Measurements from ENCODE around the gene RAB11FIP3. TPM values are rescaled to one million over a fixed set of nuclear protein-coding genes. Genes with fewer than 3 reads are reported as not detected.

The RAB11FIP3 gene
- total RNA-seq, 1 donor: 25.3 TPM

DNA sequence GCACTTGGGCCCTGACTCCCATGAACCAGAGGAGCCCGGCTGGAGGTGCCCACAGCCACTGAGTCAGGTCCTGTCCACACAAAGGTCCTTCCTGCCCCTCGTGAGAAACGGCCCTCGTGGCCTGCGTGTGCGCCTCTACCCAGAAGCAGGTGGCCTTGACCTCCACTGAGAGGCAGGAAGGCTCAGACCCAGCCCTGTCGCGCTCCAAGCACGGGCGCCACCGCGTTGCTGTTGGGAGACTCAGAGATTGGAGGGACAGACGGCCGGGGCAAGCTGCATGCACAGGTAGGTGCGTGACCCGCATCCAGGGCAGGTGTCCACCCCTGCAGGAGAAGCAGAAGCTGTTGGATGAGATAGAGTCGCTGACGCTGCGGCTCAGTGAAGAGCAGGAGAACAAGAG, 94.0 kb downstream of the RAB11FIP3 start:
- Histone ChIP-seq H3K27ac (ENCODE audit: low read depth, low read length) (no peak overlapping the region), H3K4me2 (ENCODE audit: insufficient read depth, low read length) (no peak overlapping the region), H3K9me3 (ENCODE audit: low read depth, low read length) (no peaks in the 10 kb centered on the region), H3K79me2 (ENCODE audit: insufficient read depth, low read length) (peaks cover 5% of the 10 kb centered on the region), H2AFZ (ENCODE audit: low read length) (no peak overlapping the region), H4K20me1 (ENCODE audit: insufficient read depth, low read length) (peaks cover 6% of the 10 kb centered on the region), H3K4me3 (ENCODE audit: insufficient read depth, low read length) (no peak overlapping the region), H3K27me3 (ENCODE audit: insufficient read depth, low read length) (no peaks in the 10 kb centered on the region), H3K36me3 (ENCODE audit: insufficient read depth, low read length) (peaks cover 19% of the 10 kb centered on the region), H3K4me1 (ENCODE audit: insufficient read depth, low read length) (no peaks in the 10 kb centered on the region)
- TF ChIP-seq, protein P1, sequence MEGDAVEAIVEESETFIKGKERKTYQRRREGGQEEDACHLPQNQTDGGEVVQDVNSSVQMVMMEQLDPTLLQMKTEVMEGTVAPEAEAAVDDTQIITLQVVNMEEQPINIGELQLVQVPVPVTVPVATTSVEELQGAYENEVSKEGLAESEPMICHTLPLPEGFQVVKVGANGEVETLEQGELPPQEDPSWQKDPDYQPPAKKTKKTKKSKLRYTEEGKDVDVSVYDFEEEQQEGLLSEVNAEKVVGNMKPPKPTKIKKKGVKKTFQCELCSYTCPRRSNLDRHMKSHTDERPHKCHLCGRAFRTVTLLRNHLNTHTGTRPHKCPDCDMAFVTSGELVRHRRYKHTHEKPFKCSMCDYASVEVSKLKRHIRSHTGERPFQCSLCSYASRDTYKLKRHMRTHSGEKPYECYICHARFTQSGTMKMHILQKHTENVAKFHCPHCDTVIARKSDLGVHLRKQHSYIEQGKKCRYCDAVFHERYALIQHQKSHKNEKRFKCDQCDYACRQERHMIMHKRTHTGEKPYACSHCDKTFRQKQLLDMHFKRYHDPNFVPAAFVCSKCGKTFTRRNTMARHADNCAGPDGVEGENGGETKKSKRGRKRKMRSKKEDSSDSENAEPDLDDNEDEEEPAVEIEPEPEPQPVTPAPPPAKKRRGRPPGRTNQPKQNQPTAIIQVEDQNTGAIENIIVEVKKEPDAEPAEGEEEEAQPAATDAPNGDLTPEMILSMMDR (IDR thresholded peaks at IDR 0.05; ENCODE audit: extremely low read depth, low read depth, low read length): no peak
- DNase-seq (ENCODE audit: insufficient read length, low spot score, missing footprints): no peak

DNA sequence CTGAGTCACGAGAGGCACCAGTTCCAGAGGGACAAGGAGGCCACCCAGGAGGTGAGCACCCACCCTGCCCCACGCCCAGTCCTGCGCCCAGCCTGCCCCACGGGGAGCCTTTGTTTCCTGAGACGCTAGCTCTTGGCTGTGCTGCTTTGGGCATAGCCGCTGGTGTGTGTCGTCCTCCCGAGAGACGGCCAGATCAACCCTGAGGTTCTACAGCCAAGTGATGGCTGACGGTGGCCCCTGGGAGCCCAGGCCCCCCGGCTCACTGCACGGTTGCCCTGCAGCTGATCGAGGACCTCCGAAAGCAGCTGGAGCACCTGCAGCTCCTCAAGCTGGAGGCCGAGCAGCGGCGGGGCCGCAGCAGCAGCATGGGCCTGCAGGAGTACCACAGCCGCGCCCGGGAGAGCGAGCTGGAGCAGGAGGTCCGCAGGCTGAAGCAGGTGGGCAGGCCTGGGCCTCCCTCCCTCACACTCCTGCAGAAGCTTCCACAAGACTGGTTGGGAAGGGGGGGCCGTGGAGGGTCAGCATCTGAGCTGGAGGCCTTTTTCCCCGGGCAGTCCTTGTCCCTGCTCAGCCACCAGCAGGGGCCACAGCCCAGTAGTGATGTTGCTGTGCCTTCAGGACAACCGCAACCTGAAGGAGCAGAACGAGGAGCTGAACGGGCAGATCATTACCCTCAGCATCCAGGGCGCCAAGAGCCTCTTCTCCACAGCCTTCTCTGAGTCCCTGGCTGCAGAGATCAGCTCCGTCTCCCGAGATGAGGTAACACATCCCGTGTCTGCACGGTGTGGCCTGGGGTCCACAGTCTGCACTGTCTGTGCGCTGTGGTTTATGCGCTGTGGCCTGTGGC, 94.6 kb downstream of the RAB11FIP3 start:
- H3K27me3 ChIP-seq (ENCODE audit: insufficient read depth, low read length): no peaks in the 10 kb centered on the region
- no peak overlapping the region for H3K4me3 ChIP-seq (ENCODE audit: insufficient read depth, low read length)
- peaks cover 19% of the 10 kb centered on the region for H3K36me3 ChIP-seq (ENCODE audit: insufficient read depth, low read length)
- H2AFZ ChIP-seq (ENCODE audit: low read length): no peak overlapping the region
- H3K79me2 ChIP-seq (ENCODE audit: insufficient read depth, low read length): peaks cover 9% of the 10 kb centered on the region
- no peak overlapping the region for H3K27ac ChIP-seq (ENCODE audit: low read depth, low read length)
- TF ChIP-seq, protein P1 (IDR thresholded peaks at IDR 0.05; ENCODE audit: extremely low read depth, low read depth, low read length): no peak
- H4K20me1 ChIP-seq (ENCODE audit: insufficient read depth, low read length): peaks cover 8% of the 10 kb centered on the region
- H3K4me1 ChIP-seq (ENCODE audit: insufficient read depth, low read length): peaks cover 3% of the 10 kb centered on the region
- no peak for DNase-seq (ENCODE audit: insufficient read length, low spot score, missing footprints)
- no peak overlapping the region for H3K4me2 ChIP-seq (ENCODE audit: insufficient read depth, low read length)
- no peaks in the 10 kb centered on the region for H3K9me3 ChIP-seq (ENCODE audit: low read depth, low read length)

DNA sequence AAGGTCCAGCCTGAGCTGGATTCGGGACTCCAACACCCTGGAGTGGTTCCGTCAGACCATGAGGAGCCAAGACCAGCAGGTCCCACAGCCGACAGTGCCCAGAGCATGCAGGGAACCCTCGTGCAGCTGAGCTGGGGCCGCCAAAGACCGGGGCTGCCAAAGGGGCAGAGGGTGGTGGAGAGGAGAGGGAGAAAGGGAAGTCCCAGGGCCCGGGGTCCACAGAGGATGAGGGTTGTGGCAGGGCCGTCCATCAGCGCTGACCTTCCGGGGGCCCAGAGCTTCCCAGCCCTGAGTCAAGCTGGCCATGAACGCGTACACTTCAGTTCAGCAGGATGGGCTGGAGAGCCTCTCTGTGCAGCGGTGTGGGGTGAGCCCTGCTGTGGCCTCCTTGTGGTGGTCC, 95.4 kb downstream of the RAB11FIP3 start:
- H3K27me3 ChIP-seq (ENCODE audit: insufficient read depth, low read length): no peaks in the 10 kb centered on the region
- H3K27ac ChIP-seq (ENCODE audit: low read depth, low read length): no peak overlapping the region
- H3K79me2 ChIP-seq (ENCODE audit: insufficient read depth, low read length): peaks cover 12% of the 10 kb centered on the region
- H2AFZ ChIP-seq (ENCODE audit: low read length): no peak overlapping the region
- H3K36me3 ChIP-seq (ENCODE audit: insufficient read depth, low read length): peaks cover 17% of the 10 kb centered on the region
- no peak overlapping the region for H3K4me3 ChIP-seq (ENCODE audit: insufficient read depth, low read length)
- peaks cover 11% of the 10 kb centered on the region for H3K4me1 ChIP-seq (ENCODE audit: insufficient read depth, low read length)
- no peaks in the 10 kb centered on the region for H3K9me3 ChIP-seq (ENCODE audit: low read depth, low read length)
- TF ChIP-seq, protein P1 (IDR thresholded peaks at IDR 0.05; ENCODE audit: extremely low read depth, low read depth, low read length): no peak
- peaks cover 15% of the 10 kb centered on the region for H4K20me1 ChIP-seq (ENCODE audit: insufficient read depth, low read length)
- H3K4me2 ChIP-seq (ENCODE audit: insufficient read depth, low read length): no peak overlapping the region
- DNase-seq (ENCODE audit: insufficient read length, low spot score, missing footprints): no peak

DNA sequence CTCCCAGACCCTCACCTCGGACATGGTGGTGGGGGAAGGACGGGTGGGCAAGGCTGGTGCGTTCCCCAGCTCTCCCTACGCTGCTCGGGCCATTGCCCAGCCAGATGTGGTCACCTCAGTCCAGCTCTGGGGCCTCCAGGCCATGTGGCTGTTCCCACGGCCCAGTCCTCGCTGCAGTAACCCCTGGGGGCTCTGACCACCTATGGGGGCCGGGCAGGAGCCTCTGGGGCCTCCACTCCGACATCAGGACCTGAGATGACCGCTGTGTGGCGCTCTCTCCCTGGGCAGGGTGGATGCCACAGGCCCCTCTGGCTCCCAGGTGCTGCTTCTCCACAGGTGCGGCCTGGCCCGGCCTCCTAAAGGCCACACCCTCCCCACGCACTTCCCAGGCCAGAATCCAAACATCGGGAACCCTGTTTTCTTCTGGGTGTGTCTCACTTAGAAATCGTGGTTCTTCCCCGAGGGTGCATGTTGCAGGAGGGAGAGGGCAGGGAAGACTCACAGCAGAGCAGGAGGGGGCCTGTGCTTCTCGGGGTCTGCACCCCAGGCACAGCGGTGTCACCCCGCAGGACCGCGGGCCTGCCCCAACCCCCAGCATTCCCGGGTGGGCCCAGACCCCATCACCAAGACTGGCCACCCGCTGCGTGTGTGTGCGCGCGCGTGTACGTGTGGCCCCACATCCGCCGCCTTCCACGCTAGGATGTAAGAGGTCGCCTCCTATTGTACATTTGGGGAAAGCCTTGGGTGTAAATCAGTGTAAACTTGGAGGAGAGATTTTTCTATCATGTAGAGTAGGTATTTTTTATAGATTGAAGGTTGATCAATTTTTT, 96.1 kb downstream of the RAB11FIP3 start:
- H3K36me3 ChIP-seq (ENCODE audit: insufficient read depth, low read length): peaks cover 14% of the 10 kb centered on the region
- no peak overlapping the region for H3K4me3 ChIP-seq (ENCODE audit: insufficient read depth, low read length)
- no peaks in the 10 kb centered on the region for H3K27me3 ChIP-seq (ENCODE audit: insufficient read depth, low read length)
- no peak overlapping the region for H3K4me2 ChIP-seq (ENCODE audit: insufficient read depth, low read length)
- H3K27ac ChIP-seq (ENCODE audit: low read depth, low read length): no peak overlapping the region
- no peaks in the 10 kb centered on the region for H3K9me3 ChIP-seq (ENCODE audit: low read depth, low read length)
- H3K79me2 ChIP-seq (ENCODE audit: insufficient read depth, low read length): peaks cover 19% of the 10 kb centered on the region
- peaks cover 21% of the 10 kb centered on the region for H4K20me1 ChIP-seq (ENCODE audit: insufficient read depth, low read length)
- TF ChIP-seq, protein P1 (IDR thresholded peaks at IDR 0.05; ENCODE audit: extremely low read depth, low read depth, low read length): no peak
- DNase-seq (ENCODE audit: insufficient read length, low spot score, missing footprints): no peak
- no peak overlapping the region for H2AFZ ChIP-seq (ENCODE audit: low read length)
- H3K4me1 ChIP-seq (ENCODE audit: insufficient read depth, low read length): peaks cover 18% of the 10 kb centered on the region

All from osteoblast (primary cell).